Measurements from ENCODE around the gene LRRC46. TPM values are rescaled to one million over a fixed set of nuclear protein-coding genes. Genes with fewer than 3 reads are reported as not detected.

Gene LRRC46
- total and polyA plus RNA-seq, 2 experiments from 2014 or later: 0.95 TPM; not detected in 1

- H3K36me3 ChIP-seq (ENCODE audit: low read depth): no peaks in the 10 kb centered on the region
- H3F3A ChIP-seq (ENCODE audit: insufficient read depth): peaks cover 14% of the 10 kb centered on the region; the same call in 1 of the 2 replicates
- no peak overlapping the region for H3K27ac ChIP-seq
- H3K9ac ChIP-seq: no peak overlapping the region
- H3K79me2 ChIP-seq (ENCODE audit: insufficient read depth): no peaks in the 10 kb centered on the region
- 75% methylated on average over 8 to 9 of the region's 9 CpGs for WGBS, 2 experiments (ENCODE audit: low coverage in 1 of 2, low lambda C conversion rate in 2 of 2, missing lambda C conversion rate in 2 of 2)
- H4K20me1 ChIP-seq (ENCODE audit: insufficient read depth): no peaks in the 10 kb centered on the region
- TF ChIP-seq EZH2 (IDR thresholded peaks at IDR 0.05; ENCODE audit: insufficient read depth, poor library complexity, severe bottlenecking): no peak
- no peak for TF ChIP-seq EZH2phosphoT487 (IDR thresholded peaks at IDR 0.05; ENCODE audit: insufficient read depth, low read depth)
- peaks cover 10% of the 10 kb centered on the region for H3K4me1 ChIP-seq (ENCODE audit: insufficient read depth)
- H3K9me2 ChIP-seq (ENCODE audit: insufficient read depth): no peaks in the 10 kb centered on the region
- H3K27me3 ChIP-seq (replicated peaks; ENCODE audit: insufficient read depth): no peaks in the 10 kb centered on the region
- H3K9me3 ChIP-seq (ENCODE audit: low read depth): no peaks in the 10 kb centered on the region
- H2AFZ ChIP-seq: no peak overlapping the region
- no peak overlapping the region for H3K4me3 ChIP-seq
- in situ Hi-C loops (cut with MboI): no loop called here
- DNase-seq: no peak
- H3K4me2 ChIP-seq (ENCODE audit: unreplicated experiment): no peak overlapping the region
These were observed 20.4 kb upstream of the LRRC46 start for GRCh38 chr17:47810901-47811635.

- Histone ChIP-seq H4K20me1 (ENCODE audit: insufficient read depth) (no peaks in the 10 kb centered on the region), H3K9ac (no peak overlapping the region), H3K4me3 (no peak overlapping the region), H3K9me2 (ENCODE audit: insufficient read depth) (no peaks in the 10 kb centered on the region), H3K27me3 (replicated peaks; ENCODE audit: insufficient read depth) (no peaks in the 10 kb centered on the region), H3K4me2 (ENCODE audit: unreplicated experiment) (no peak overlapping the region), H3F3A (ENCODE audit: insufficient read depth) (peaks cover 14% of the 10 kb centered on the region; the same call in 1 of the 2 replicates), H2AFZ (no peak overlapping the region), H3K4me1 (ENCODE audit: insufficient read depth) (peaks cover 10% of the 10 kb centered on the region), H3K27ac (no peak overlapping the region), H3K79me2 (ENCODE audit: insufficient read depth) (no peaks in the 10 kb centered on the region), H3K36me3 (ENCODE audit: low read depth) (no peaks in the 10 kb centered on the region), H3K9me3 (ENCODE audit: low read depth) (no peaks in the 10 kb centered on the region)
- in situ Hi-C loops (cut with MboI): no loop called here
- TF ChIP-seq EZH2 (IDR thresholded peaks at IDR 0.05; ENCODE audit: insufficient read depth, poor library complexity, severe bottlenecking) (no peak), EZH2phosphoT487 (IDR thresholded peaks at IDR 0.05; ENCODE audit: insufficient read depth, low read depth) (no peak)
- DNase-seq: no peak
- WGBS, 2 experiments (ENCODE audit: low coverage in 1 of 2, low lambda C conversion rate in 2 of 2, missing lambda C conversion rate in 2 of 2): 69 to 70% methylated on average over 7 of the region's 7 CpGs
These were observed 19.8 kb upstream of the LRRC46 start for GRCh38 chr17:47811709-47812108.

- in situ Hi-C loops (cut with MboI): no loop called here
- WGBS, 2 experiments (ENCODE audit: low coverage in 1 of 2, low lambda C conversion rate in 2 of 2, missing lambda C conversion rate in 2 of 2): 86 to 88% methylated on average over 18 of the region's 18 CpGs
These were observed 19.1 kb upstream of the LRRC46 start for GRCh38 chr17:47812146-47812920.

GRCh38 chr17:47813077-47813476 lies 18.4 kb upstream of the LRRC46 start:
- H4K20me1 ChIP-seq (ENCODE audit: insufficient read depth): no peaks in the 10 kb centered on the region
- no peaks in the 10 kb centered on the region for H3K79me2 ChIP-seq (ENCODE audit: insufficient read depth)
- H3K9me3 ChIP-seq (ENCODE audit: low read depth): no peaks in the 10 kb centered on the region
- H3K36me3 ChIP-seq (ENCODE audit: low read depth): no peaks in the 10 kb centered on the region
- H3K4me1 ChIP-seq (ENCODE audit: insufficient read depth): peaks cover 10% of the 10 kb centered on the region
- H3K27me3 ChIP-seq (replicated peaks; ENCODE audit: insufficient read depth): no peaks in the 10 kb centered on the region
- DNase-seq: no peak
- TF ChIP-seq EZH2phosphoT487 (IDR thresholded peaks at IDR 0.05; ENCODE audit: insufficient read depth, low read depth) (no peak), EZH2 (IDR thresholded peaks at IDR 0.05; ENCODE audit: insufficient read depth, poor library complexity, severe bottlenecking) (no peak)
- no peak overlapping the region for H2AFZ ChIP-seq
- no peaks in the 10 kb centered on the region for H3K9me2 ChIP-seq (ENCODE audit: insufficient read depth)
- no peak overlapping the region for H3K4me2 ChIP-seq (ENCODE audit: unreplicated experiment)
- H3K9ac ChIP-seq: no peak overlapping the region
- peaks cover 14% of the 10 kb centered on the region; the same call in 1 of the 2 replicates for H3F3A ChIP-seq (ENCODE audit: insufficient read depth)
- in situ Hi-C loops (cut with MboI): no loop called here
- 94 to 96% methylated on average over 14 of the region's 14 CpGs for WGBS, 2 experiments (ENCODE audit: low coverage in 1 of 2, low lambda C conversion rate in 2 of 2, missing lambda C conversion rate in 2 of 2)
- no peak overlapping the region for H3K4me3 ChIP-seq
- no peak overlapping the region for H3K27ac ChIP-seq

More at GRCh38 chr17:47812146-47812920, 19.1 kb upstream of the LRRC46 start:
- no peaks in the 10 kb centered on the region for H3K36me3 ChIP-seq (ENCODE audit: low read depth)
- no peak overlapping the region for H3K27ac ChIP-seq
- peaks cover 10% of the 10 kb centered on the region for H3K4me1 ChIP-seq (ENCODE audit: insufficient read depth)
- no peak overlapping the region for H3K9ac ChIP-seq
- no peaks in the 10 kb centered on the region for H3K9me2 ChIP-seq (ENCODE audit: insufficient read depth)
- H3K4me2 ChIP-seq (ENCODE audit: unreplicated experiment): no peak overlapping the region
- H3K79me2 ChIP-seq (ENCODE audit: insufficient read depth): no peaks in the 10 kb centered on the region
- no peaks in the 10 kb centered on the region for H4K20me1 ChIP-seq (ENCODE audit: insufficient read depth)
- H3F3A ChIP-seq (ENCODE audit: insufficient read depth): peaks cover 14% of the 10 kb centered on the region; the same call in 1 of the 2 replicates
- H3K9me3 ChIP-seq (ENCODE audit: low read depth): no peaks in the 10 kb centered on the region
- no peaks in the 10 kb centered on the region for H3K27me3 ChIP-seq (replicated peaks; ENCODE audit: insufficient read depth)
- TF ChIP-seq EZH2 (IDR thresholded peaks at IDR 0.05; ENCODE audit: insufficient read depth, poor library complexity, severe bottlenecking) (no peak), EZH2phosphoT487 (IDR thresholded peaks at IDR 0.05; ENCODE audit: insufficient read depth, low read depth) (no peak)
- no peak overlapping the region for H3K4me3 ChIP-seq
- DNase-seq: no peak
- no peak overlapping the region for H2AFZ ChIP-seq
